Tibial nerve (tissue), 3 donors: ENCODE measurements around the gene CMIP.

Experiments
- CTCF ChIP-seq, 5 experiments: fragments of 200-600 bp in 3 of 5; fragments of 450-650 bp in 2 of 5; sonication (generic) in 3 of 5; IDR thresholded peaks; one replicate each; pipeline ENCODE4 v1.5.1; 2016 to 2019; ENCODE audit warnings: antibody characterized with exemption in 5 of 5, mild to moderate bottlenecking in 3 of 5, moderate library complexity in 2 of 5
- POLR2A ChIP-seq, 2 donors: fragments of 450-650 bp; IDR thresholded peaks; one replicate each; pipeline ENCODE4 v1.6.1; 2017; ENCODE audit warnings: antibody characterized with exemption in 2 of 2, mild to moderate bottlenecking in 2 of 2, moderate library complexity in 2 of 2

GRCh38 chr16:81625544-81626153 is 181.0 kb downstream of the CMIP start:
- TF ChIP-seq POLR2A (IDR thresholded peaks at IDR 0.05) (no peak), CTCF (IDR thresholded peaks at IDR 0.05) (no peak)
